Retina (tissue), 1 donor: ENCODE measurements around the gene GIT1.

Source experiments
- DNase-seq: peaks from one replicate; pipeline ENCODE4 v3.0.0-alpha.2; 2016

GIT1 gene

DNA sequence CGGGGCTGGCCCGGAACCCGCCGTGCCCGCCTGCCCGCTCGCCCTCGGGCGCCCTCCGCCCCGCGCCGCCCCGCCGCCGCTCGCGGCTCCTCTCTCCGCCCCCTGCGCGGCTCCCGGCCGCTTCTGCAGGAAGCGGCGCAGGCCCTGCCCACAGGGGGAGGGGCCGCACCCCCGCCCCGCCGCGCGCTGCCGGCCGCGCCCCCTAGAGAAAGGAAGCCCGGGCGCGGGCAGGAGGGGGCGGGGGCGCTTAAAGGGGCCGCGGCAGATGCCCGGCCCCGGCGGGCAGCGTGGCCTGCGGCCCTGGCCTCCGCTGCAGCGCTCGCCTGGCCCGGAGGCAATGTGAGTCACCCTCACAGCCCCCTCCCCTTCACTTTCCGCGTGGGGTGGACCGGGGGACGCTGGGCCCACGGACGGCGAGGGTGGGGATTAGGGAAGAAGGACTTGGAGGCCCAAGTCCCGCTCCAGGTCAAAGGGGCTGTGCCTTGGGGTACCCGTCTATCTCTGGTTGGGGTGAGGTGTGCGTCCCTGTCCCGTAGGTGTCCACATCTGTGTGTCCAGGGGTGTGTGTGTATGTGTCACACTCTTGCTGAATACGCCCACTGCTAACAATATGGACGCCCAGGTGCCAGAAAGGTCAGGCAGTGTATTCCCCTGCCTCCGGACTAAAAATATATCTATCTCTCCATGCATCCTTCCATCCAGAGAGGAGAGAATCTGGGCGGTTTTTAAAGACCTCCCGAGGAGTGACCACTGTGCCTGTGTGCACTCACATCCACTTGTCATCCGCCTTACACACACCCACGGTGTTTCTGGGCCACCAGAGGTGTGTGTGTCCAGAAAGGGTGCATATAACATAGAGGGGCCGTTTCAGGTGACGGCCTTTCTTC is at the start of gene GIT1:
GIT1 (minus strand) TSS at position 125 of the 887 bp plus-strand sequence. CDS start 270 bp downstream, outside the sequence.
- peak; percentile 89 for DNase-seq

- no peak for DNase-seq
Measured at GRCh38 chr17:29633886-29634285, 44.4 kb upstream of the GIT1 start.

DNA sequence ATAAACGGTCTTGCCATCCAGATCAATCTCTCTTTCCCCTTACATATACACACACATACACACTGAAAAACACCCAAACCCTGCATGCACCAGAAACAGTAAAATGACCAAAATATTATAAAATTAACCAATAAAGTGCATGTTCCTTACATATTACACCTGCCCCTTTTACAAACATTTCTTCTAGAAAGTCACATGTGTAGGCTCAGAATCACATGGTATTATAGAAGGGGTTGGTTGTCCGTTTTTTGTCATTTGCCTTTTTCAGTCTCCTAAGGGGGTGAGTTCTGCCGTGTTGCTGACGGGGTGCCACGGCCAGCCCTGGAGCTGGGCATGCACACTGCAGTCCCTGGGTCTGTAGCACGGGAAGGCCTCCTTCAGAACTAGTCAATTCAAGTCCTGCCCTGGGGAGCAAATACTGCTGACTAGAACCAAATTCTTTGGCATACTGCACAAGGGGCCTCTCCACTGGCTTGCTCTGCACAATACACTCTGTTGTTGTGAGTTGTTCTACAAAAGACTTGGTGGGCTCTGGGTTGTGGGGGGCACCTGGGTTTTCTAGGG is 41.3 kb upstream of the GIT1 start:
- no peak for DNase-seq

- DNase-seq: no peak
Measured at GRCh38 chr17:29629839-29630238, 40.4 kb upstream of the GIT1 start.

DNA sequence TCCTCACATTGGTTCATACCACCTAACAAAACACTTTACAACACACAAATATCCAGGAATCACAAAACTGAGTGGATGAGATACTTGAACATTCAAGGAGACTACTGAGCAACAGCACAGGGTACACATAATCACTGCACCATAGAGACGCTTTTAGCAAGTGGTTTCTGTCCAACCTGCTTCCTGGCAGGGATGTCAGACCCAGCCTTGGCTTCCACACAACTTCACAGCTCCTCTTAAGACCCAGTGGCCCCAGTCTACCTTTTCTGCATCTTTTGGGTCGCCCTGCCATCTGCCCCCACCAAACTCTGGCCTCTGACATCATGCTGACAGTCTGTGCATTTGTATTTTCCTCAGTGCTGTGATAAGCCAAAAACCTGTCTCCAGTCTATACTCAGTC is 39.2 kb upstream of the GIT1 start:
- DNase-seq: no peak

DNA sequence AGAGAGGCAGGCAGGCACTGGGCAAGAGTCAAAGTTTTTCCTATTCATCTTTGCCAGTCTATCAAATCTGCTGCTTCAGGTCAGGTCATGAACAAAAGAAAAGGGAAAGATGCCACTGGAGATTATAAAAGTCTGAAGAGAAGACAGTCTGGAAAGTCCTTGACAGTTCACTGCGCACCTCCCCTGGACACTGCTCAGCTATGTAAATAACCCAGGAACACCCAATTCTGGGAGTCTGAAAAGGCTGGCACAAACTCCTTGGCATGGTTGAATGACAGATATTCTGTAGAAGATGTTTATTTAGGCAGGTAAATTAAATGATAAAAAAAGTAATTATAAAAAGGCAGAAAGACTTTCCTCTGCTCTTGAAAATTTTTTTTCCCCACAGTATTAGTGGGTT is 38.5 kb upstream of the GIT1 start:
- DNase-seq: no peak

- DNase-seq: no peak
Measured at GRCh38 chr17:29625037-29625750, 35.7 kb upstream of the GIT1 start.

- DNase-seq: no peak
Measured at GRCh38 chr17:29624586-29624985, 35.1 kb upstream of the GIT1 start.

DNA sequence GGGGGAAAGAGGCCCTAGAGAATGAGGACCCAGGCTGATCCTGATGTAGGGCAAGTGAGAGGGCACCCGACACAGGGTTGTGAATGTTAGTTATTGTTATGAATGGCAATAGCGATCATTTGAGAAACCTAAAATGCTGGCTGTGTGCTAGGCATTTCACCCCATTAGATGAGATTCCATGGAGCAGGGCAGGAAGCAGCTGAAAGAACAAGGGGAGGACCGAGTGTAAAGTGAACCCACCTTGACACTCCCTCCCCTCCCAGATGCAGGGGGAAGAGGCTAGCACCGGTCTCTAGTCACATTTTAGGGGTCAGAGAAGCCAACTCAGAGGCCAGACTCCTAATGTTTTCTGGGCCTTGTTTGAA is 33.8 kb upstream of the GIT1 start:
- no peak for DNase-seq

GRCh38 chr17:29622337-29623282 is 33.2 kb upstream of the GIT1 start, which contains the start of gene CORO6:
Gene CORO6, minus strand, starts transcription at chr17:29622912. Its CDS starts 1,491 bp downstream, at chr17:29621421.
- DNase-seq: peak; percentile 89

GRCh38 chr17:29621751-29622194 is 32.3 kb upstream of the GIT1 start:
- no peak for DNase-seq

DNA sequence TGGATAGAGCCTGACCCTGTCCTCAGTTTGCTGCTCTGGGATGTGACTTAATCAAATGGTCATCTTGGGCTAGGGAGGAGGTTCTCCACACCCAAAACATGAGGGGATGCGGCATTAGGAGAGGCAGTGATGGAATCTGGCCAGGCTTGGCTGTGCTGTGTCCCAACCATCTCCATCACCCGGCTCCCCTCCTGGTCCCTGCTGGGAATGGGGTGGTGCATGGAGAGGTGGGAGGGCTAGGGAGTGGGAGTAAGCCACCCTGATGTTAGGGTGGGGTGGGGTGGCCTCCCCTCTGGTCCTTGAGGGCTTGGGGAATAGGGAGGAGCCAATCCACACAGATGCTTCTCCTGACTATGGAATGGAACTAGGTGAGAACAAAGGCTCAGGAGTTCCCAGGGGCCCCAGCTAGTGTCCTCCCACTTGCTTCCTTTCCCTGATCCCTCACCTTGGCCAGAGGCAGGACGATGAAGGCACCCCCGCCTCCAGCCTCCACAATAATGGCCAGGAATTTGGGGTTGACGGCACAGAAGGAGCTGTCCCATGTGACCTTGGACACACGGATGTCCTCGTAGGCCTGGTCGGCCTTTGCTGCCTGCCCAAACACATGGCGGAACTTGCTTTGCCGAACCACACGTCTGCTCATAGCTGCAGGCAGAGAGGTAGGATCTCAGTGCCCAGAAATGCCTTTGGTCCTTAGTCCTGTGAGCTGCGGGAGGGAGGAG is 31.5 kb upstream of the GIT1 start:
- no peak for DNase-seq

- no peak for DNase-seq
Measured at GRCh38 chr17:29620271-29620670, 30.8 kb upstream of the GIT1 start.

DNA sequence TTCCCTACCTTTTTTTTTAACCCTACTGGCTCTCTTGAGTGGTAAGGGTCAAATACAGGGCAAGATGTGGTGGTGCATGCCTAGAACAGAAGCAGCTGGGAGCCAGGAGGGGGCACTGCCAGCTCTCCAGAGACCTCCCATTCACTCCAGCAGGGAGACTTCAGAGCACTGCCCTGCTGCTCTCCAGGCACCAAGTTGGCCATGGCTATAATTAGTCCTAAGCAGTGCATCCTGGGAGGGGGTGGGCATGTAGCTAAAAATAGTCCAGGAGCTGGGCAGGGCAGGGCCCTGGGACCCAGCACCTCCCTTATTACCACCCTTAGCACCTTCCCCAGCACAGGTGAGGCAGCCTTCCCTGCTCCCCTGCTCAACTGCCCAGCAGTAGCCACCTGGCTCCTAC is 29.8 kb upstream of the GIT1 start:
- peak; percentile 19 for DNase-seq

DNA sequence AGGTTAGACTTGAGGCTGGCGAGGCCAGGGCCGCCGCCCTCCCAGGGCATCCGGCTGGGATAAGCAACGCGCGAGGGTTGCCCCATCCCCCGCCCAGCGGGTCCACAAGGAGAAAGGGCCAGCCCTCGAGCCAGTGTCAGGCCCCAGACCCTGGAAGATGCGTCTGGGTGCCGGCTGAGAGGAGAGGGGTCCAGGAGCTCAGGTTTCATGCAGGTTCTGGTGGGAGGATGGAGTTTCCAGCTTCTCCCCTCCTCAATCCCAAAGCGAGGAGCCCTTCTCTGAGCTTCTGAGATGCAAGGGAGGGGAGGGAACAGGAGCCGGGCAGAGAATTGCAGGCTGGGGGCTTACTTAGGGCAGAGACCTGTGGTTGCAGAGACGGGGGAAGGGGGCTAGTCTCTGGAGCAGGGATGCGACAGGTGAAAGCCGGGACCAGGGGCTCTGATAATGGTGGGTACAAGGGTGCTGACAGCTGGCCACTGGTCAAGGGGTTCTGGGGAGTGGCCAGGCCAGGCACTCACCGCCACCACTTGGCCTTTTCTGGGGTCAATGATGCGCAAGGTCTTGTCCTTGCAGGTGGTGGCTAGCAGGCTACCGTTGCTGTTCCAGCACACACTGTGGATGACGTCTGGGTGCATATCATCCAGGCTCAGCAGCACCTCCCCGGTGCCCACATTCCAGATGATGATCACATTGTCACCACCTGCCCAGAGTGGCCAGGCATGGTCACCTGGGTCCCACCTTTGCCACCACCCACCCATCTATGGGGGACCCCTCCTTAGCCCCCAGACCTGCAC is 29.0 kb upstream of the GIT1 start:
- no peak for DNase-seq

GRCh38 chr17:29617481-29618271 is 28.2 kb upstream of the GIT1 start:
- peak; percentile 64 for DNase-seq

DNA sequence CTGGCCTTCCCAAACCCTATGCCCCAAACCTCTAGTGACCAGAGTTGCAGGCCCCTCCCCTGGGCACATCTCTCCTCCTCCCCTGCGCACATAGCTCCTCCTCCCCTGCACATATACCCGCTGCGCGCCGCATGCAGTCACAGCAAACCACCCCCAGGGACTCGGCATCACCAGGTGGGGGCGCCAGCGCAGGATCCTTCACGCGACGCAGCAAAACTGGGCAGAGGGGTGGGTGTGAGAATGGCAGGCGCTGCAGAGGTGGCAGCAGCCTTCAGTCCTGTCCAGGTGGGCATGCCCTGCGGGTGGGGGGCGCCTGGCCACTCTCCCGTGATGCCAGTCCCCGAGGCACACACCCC is 27.7 kb upstream of the GIT1 start:
- DNase-seq: peak; percentile 78

GRCh38 chr17:29616300-29617048 is 27.0 kb upstream of the GIT1 start:
- peak; percentile 44 for DNase-seq
